GM12873 (cell line): ENCODE data around the gene FAM171A1.

Source experiments
- CTCF ChIP-seq: IDR thresholded peaks from 2 replicates; pipeline ENCODE4 v1.5.1; 2012; ENCODE audit warnings: low read depth, mild to moderate bottlenecking, moderate library complexity, low read length, control low read depth; ENCODE audit not compliant: insufficient read depth; ENCODE audit errors: missing control alignments

FAM171A1 gene

DNA sequence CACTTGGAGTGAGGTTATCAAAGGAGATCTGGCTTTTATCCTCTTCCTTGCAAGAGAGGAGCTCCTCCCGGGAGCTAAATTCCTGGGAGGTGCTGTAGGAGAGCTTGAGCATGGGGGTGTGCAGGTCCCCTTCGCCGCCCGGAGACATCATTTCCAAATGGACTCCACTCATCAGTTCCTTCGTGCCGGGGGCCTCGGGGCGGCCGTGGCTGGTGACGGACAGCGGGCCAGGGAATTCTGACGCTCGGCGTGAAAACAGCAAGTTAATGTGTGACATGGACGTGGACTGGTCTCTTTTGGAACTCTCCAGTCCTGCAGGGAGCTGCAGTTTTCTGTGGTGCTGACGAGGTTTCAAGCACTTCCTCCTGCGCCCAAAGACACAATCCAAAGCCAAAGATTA lies 156.9 kb downstream of the FAM171A1 start:
- no peak for TF ChIP-seq CTCF

DNA sequence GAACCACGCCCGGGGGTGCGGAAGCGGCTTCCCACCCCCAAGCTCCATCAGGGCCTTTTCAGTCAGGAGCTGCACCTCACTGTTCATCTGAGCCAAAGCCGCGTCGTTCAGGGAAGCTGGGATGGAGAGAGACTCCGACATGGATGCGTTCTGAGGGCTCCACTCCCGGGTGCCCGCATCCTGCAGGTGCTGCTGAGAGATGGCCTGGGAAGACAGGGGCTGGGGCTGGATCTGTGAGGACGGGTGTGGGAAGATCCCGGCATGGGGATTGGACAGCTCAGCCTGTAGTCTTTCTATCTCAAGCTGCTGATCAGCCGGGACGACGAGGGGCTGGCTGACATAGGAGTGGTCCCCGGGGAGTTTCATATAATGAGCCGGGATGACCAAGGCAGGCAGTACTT lies 157.6 kb downstream of the FAM171A1 start:
- TF ChIP-seq CTCF: no peak

GRCh38 chr10:15211464-15211979 lies 159.6 kb downstream of the FAM171A1 start:
- no peak for TF ChIP-seq CTCF

- no peak for TF ChIP-seq CTCF
Observed at GRCh38 chr10:15210521-15210920, 160.6 kb downstream of the FAM171A1 start.

DNA sequence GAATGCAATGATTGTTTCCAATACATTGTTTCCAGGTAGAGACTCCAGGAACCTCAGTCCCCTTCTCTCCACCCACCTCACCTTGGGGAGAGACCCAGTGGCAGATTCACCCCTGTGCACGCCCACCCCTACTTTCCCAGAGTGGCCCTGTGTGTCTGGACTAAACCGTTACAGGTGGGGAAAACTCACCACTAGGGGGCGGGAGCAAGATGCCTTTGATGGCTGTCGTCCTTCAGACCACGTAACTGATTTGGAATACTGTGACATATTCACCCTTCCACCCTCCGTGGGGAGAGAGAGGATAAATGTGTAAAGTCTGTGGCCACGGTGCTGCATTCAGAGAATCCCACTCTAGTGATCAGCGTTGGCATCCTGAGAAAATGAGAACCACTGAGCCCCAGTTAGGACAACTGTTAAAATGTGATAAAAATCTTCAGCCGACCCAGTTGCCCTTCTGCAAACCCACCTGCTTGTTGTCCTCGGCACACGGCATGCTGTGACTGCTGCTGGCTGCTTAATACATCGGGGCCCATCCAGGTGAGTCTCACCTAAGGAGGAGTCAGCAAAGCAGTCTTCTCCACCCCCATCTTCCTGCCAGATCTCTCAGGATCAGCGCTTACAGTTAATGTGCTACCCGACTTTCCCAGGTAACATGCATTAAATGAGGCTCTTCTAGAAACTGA lies 161.1 kb downstream of the FAM171A1 start:
- TF ChIP-seq CTCF: peak; percentile 94

DNA sequence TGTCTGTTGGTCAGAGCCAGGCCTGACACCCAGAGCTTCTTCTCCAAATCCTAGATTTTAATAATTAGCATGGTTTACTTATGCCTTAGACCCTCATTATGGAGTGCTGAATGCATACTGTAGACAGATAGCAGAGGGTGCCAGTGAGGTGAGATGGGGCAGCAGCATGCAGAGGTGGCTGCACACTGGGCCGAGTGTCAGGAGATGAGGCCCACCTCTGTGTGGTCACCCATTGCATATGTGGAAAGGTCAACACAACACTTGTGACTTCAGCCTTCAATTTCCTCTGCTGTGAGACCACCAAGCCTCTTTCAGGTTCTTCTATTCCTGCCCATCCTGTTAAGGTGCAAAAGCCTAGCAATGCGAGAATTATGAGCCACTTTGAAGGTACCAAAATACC lies 162.9 kb downstream of the FAM171A1 start:
- TF ChIP-seq CTCF: no peak

- no peak for TF ChIP-seq CTCF
Observed at GRCh38 chr10:15202639-15203038, 168.4 kb downstream of the FAM171A1 start.
